AG09319 (cell line): ENCODE results near the gene MCC.

ENCODE experiments used
- DNase-seq: peaks from one replicate; pipeline ENCODE4 v3.0.0-alpha.2; 2010; ENCODE audit warnings: low read depth; ENCODE audit errors: extremely low read depth
- TF ChIP-seq, protein P1 (sequence below): IDR thresholded peaks from 2 replicates; pipeline ENCODE4 v1.5.1; 2011; ENCODE audit warnings: low read depth, mild to moderate bottlenecking, inconsistent platforms, low read length, moderate library complexity

The MCC gene

DNA sequence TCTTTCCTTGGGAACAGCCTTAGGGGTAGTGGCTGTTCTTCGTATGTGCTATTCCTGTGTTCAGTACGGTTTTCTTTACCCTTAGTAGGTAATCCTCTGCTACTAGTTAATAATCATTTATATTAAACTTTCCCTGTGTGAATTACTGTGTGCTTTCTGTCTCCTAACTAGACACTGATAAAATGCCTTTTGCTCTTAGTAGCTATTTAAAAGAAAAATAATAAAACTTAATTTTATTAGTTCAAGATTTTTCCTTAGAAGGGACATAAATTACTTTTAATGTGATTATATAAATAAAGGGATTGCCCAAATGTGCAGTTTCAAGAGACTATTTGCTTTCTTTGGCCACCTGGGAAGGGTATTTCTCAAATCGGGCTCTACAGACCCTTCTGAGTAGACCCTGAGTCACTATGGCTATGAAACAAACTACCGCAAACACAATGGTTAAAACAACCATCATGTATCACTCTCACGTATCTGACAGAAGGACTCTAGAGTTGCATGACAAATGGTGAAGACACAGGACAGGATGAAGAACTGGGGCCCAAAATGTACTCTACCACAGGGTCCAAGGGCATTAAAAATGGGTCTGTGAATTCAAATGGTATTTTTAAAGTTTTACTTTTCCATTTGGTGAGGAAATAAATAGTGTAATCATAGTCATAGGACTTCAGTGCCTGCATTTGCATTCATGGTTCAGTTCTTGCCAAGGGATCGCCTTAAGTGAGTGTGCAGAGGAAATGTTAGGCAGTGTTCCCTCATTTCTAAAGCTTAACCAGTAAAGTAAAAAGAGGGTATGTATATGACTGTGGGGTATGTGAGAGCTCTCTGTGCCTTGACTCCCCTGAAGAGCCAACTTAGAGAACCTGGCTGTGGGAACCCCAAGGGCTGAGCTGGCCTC is 150.5 kb downstream of the MCC start:
- TF ChIP-seq, protein P1, sequence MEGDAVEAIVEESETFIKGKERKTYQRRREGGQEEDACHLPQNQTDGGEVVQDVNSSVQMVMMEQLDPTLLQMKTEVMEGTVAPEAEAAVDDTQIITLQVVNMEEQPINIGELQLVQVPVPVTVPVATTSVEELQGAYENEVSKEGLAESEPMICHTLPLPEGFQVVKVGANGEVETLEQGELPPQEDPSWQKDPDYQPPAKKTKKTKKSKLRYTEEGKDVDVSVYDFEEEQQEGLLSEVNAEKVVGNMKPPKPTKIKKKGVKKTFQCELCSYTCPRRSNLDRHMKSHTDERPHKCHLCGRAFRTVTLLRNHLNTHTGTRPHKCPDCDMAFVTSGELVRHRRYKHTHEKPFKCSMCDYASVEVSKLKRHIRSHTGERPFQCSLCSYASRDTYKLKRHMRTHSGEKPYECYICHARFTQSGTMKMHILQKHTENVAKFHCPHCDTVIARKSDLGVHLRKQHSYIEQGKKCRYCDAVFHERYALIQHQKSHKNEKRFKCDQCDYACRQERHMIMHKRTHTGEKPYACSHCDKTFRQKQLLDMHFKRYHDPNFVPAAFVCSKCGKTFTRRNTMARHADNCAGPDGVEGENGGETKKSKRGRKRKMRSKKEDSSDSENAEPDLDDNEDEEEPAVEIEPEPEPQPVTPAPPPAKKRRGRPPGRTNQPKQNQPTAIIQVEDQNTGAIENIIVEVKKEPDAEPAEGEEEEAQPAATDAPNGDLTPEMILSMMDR: no peak
- no peak for DNase-seq

DNA sequence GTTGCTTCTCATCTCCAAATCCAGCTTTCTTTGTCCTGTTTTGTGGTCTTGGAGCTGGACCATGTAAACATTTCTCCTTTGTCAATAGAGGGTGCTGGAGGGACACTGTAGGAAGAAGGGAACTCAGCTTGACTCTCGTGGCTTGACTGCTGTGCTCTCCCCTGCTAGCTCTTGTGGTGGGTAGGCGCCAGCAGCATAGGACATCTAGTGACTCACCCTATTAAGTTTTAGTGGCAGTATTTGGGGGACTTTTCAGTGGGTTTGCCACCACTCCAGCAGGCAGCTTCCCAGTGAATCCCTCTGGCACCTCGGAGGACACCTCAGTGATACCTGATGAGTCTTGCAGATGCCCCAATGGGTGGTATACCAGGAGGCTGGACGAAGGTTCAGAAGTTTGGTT is 151.3 kb downstream of the MCC start:
- TF ChIP-seq, protein P1: peak; percentile 31
- no peak for DNase-seq

DNA sequence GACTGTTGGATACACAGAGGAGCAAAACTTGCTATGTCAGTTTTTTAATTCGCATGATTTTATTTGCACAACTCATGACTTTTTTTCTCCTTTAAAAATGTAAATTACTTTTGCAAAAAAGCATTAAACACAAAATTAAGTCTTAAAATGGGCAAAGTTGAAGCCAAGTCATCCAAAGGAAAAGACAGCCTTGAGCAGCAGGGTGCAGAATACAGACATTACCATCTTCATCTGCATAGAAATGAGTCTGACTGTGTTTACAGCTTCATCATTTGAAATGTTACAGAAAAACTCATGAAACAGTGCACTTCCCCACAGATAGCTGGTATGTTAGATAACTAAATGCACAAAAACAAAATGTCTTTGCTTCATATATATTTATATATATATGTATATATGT is 154.8 kb downstream of the MCC start:
- TF ChIP-seq, protein P1: no peak

DNA sequence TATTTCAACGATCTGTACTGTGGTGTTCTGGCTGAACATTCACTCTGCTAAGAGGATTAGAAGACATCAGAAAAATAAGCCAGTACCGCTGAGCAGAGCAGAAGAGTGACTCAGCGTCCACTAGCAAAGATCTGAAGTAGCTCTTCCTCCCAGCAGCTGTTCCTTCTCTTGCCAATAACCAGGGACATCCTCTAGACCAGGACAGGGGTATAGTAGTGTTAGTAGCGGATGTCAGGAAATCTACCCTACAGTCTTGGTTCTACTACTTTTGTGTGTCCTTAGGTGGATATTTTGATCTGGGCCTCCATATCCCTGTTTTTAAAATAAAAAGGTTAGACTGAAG is 157.1 kb downstream of the MCC start:
- no peak for DNase-seq
- TF ChIP-seq, protein P1: no peak

More for the DNA sequence above, 154.8 kb downstream of the MCC start:
- no peak for DNase-seq

DNA sequence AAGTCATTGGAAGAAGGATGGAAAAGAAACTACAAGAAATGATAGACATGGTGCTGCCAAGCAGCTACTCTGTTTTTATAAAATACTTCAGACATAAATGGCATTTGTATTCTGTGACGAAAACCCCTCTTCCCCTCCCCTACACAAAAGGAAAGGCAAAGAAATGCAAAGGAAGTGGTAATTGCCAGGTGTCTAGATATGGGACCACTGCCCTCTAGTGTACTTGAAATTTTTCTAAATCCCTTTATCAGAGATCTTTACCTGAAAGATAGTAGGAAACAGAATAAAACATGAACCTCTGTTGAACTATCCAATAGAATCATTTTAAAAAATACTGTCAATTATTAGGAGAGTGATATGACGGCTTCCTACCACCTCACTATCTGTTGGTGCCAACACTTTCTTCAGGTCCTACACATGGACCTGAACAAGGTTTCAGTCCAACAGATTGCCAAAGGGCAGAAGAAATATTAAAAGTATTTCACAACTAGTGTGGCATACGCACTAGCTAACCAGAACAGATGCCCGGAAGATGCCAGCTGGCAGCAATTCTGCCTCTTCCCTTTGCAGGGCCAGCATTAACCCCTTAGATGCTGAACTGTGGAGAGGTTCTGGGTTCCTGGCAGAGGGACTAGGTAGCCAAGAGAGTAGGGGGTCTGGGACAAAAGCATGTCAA is 157.6 kb downstream of the MCC start:
- DNase-seq: no peak
- TF ChIP-seq, protein P1: peak; percentile 32

DNA sequence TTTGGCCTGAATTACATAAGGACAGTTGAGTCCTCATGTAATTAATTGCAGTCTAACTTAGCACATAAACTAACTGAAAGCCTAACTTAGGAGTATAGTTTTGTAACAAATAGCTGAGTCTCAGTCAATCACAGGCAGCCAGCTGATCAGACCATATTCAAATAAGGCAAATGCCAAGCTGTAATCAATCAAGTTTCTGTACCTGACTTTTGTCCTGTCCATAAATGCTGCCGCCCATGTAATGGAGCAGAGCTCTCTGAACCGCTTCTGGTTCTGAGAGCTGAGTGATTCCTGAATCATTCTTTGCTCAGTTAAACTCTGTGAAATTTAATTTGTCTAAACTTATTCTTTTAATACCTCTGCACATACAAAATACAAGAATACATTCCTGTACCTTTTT is 158.3 kb downstream of the MCC start:
- no peak for DNase-seq
- TF ChIP-seq, protein P1: no peak

DNA sequence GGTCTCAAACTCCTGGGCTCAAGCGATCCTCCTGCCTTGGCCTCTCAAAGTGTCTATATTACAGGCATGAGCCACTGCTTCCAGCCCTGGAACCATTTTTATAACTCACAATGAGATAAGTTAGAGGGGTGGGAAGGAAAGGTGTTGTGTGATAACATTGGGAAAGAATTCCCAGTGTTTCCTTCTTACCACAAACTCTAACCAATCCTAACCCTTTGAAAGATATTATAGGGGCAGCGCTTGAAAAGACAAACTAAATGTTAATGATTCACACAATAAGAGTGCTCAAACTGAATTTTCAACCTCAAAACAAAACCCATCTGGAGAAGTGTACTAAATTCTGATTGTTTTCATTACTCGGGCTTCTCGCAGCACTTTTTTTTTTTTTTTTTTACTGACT is 163.2 kb downstream of the MCC start:
- DNase-seq: no peak
- TF ChIP-seq, protein P1: no peak
